PC-9 (cell line): ENCODE data around the gene MEF2C.

Source experiments
- EZH2 ChIP-seq: fragments of 200-600 bp; sonication (generic); IDR thresholded peaks from 2 replicates; pipeline ENCODE4 v1.8.0; 2017; ENCODE audit warnings: antibody characterized with exemption, low read depth
- TF ChIP-seq, protein P1 (sequence below): fragments of 200-600 bp; sonication (generic); conservative IDR thresholded peaks from 2 replicates; pipeline ENCODE4 v1.6.1; 2017; ENCODE audit warnings: mixed run types, antibody characterized with exemption, mild to moderate bottlenecking, moderate library complexity

DNA sequence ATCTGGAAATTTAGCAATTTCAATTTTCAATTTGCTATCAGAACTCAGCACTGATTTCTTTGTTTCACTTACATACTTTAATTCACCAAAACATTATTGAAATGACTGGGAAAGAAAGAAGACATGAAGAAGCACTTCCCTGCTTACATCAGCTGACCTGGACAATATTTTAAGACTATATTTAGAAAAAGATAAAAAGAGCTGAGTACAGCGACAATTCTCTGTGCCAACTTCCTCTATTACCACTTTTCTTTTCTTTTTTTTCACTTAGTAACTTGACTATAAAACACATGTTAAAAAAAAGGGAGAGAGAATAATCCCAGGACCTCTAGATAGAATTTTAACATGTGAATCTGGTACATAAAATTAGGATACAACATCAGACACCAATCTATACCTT lies 35.6 kb downstream of the MEF2C start:
- TF ChIP-seq, protein P1, sequence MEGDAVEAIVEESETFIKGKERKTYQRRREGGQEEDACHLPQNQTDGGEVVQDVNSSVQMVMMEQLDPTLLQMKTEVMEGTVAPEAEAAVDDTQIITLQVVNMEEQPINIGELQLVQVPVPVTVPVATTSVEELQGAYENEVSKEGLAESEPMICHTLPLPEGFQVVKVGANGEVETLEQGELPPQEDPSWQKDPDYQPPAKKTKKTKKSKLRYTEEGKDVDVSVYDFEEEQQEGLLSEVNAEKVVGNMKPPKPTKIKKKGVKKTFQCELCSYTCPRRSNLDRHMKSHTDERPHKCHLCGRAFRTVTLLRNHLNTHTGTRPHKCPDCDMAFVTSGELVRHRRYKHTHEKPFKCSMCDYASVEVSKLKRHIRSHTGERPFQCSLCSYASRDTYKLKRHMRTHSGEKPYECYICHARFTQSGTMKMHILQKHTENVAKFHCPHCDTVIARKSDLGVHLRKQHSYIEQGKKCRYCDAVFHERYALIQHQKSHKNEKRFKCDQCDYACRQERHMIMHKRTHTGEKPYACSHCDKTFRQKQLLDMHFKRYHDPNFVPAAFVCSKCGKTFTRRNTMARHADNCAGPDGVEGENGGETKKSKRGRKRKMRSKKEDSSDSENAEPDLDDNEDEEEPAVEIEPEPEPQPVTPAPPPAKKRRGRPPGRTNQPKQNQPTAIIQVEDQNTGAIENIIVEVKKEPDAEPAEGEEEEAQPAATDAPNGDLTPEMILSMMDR: no peak
- no peak for TF ChIP-seq EZH2
